GM12878 (cell line): Measurements from ENCODE around the gene CCR7. TPM values are rescaled to one million over a fixed set of nuclear protein-coding genes. Genes with fewer than 3 reads are reported as not detected.

Experiments
- ATAC-seq: fragments of 200-7000 bp; cut with Tn5 transposase; 3 replicates; pipeline ENCODE4 v1.9.1; 2020; ENCODE audit warnings: mild to moderate bottlenecking, moderate library complexity
- BruUV-seq: library from RNA; stranded (reverse); fragments of 400-500 nt; replicated peaks from 2 replicates; lab custom pipeline; 2021; lab: Mats Ljungman, UMichigan
- CTCF ChIA-PET: fragments of 300-600 bp; sonication (Branson Sonifier 250); formaldehyde crosslinking; extraction: SDS; loops from one replicate; lab custom pipeline; 2021; ENCODE audit warnings: inconsistent platforms; lab: Yijun Ruan, JAX
- POLR2A ChIA-PET: fragments of 350-600 bp; formaldehyde crosslinking; extraction: SDS; loops from one replicate; lab custom pipeline; 2021; ENCODE audit warnings: inconsistent platforms; lab: Charles Lee
- RAD21 ChIA-PET: fragments of 300-600 bp; sonication (Branson Sonifier 250); formaldehyde crosslinking; loops from one replicate; lab custom pipeline; 2023; ENCODE audit warnings: antibody characterized with exemption; ENCODE audit not compliant: unreplicated experiment; lab: Charles Lee
- SMC1A ChIA-PET: fragments of 300-600 bp; sonication (Branson Sonifier 250); formaldehyde crosslinking; loops from one replicate; lab custom pipeline; 2023; ENCODE audit not compliant: unreplicated experiment, uncharacterized antibody; lab: Charles Lee
- DNase-seq: peaks from one replicate; pipeline ENCODE4 v3.0.0-alpha.2; 2011; ENCODE audit warnings: low read depth, low spot score
- FAIRE-seq: peaks from 3 replicates; lab custom pipeline; 2011; peaks lifted over from hg19 to GRCh38; lab: Jason Lieb, UNC
- H2AFZ ChIP-seq: 2 replicates; pipeline ENCODE4 v1.6.0; 2011; ENCODE audit warnings: low read depth, low read length, control low read depth; ENCODE audit not compliant: control insufficient read depth
- H3K27ac ChIP-seq: 2 replicates; pipeline ENCODE4 v1.5.1; 2011; ENCODE audit warnings: control low read depth; ENCODE audit not compliant: control insufficient read depth, insufficient read depth
- H3K27me3 ChIP-seq, 2 experiments: replicated peaks in 1 of 2; 2 replicates each; pipeline versions ENCODE4 v1.6.0 to v1.6.1; 2011; ENCODE audit warnings: low read length in 1 of 2; ENCODE audit not compliant: control insufficient read depth in 2 of 2, insufficient read depth in 2 of 2
- H3K36me3 ChIP-seq, 2 experiments: 2 replicates each; pipeline ENCODE4 v1.5.1; 2011; ENCODE audit warnings: low read length in 1 of 2; ENCODE audit not compliant: control insufficient read depth in 2 of 2, insufficient read depth in 2 of 2
- H3K4me1 ChIP-seq: 2 replicates; pipeline ENCODE4 v1.6.1; 2011; ENCODE audit warnings: mild to moderate bottlenecking, low read length, moderate library complexity, mixed read lengths; ENCODE audit not compliant: control insufficient read depth, insufficient read depth
- H3K4me2 ChIP-seq: 2 replicates; pipeline ENCODE4 v1.6.0; 2011; ENCODE audit warnings: control low read depth; ENCODE audit not compliant: control insufficient read depth, insufficient read depth
- H3K4me3 ChIP-seq: fragments of 200-600 bp; sonication (generic); 2 replicates; pipeline ENCODE4 v1.5.1; 2016
- H3K79me2 ChIP-seq: 2 replicates; pipeline ENCODE4 v1.6.0; 2011; ENCODE audit warnings: low read length; ENCODE audit not compliant: control insufficient read depth, insufficient read depth
- H3K9ac ChIP-seq: 2 replicates; pipeline ENCODE4 v1.8.0; 2011; ENCODE audit warnings: low read length, control low read depth, mixed read lengths; ENCODE audit not compliant: control insufficient read depth, insufficient read depth
- H3K9me3 ChIP-seq: replicated peaks from 3 replicates; pipeline ENCODE4 v1.5.1; 2011; ENCODE audit warnings: mild to moderate bottlenecking, low read length; ENCODE audit not compliant: control insufficient read depth, insufficient read depth
- H4K20me1 ChIP-seq: 2 replicates; pipeline ENCODE4 v1.6.0; 2011; ENCODE audit not compliant: control insufficient read depth, insufficient read depth
- BACH1 ChIP-seq: fragments of 450-650 bp; IDR thresholded peaks from 2 replicates; pipeline ENCODE4 v1.6.1; 2017; ENCODE audit warnings: mild to moderate bottlenecking, borderline replicate concordance
- BCL11A ChIP-seq: IDR thresholded peaks from 2 replicates; pipeline ENCODE4 v1.6.1; 2011; ENCODE audit warnings: low read depth, low read length
- CBX3 ChIP-seq: fragments of 200-600 bp; sonication (generic); IDR thresholded peaks from 2 replicates; pipeline ENCODE4 v1.6.1; 2016; ENCODE audit warnings: low read depth, borderline replicate concordance
- CREM ChIP-seq: IDR thresholded peaks from 2 replicates; pipeline ENCODE4 v1.6.1; 2014; ENCODE audit warnings: antibody characterized with exemption, low read depth
- ETV6 ChIP-seq, 2 experiments: fragments of 450-650 bp in 1 of 2; IDR thresholded peaks in 1 of 2; conservative IDR thresholded peaks in 1 of 2; 2 replicates each; pipeline ENCODE4 v1.6.1; 2014; ENCODE audit warnings: antibody characterized with exemption in 1 of 2, borderline replicate concordance in 1 of 2, low read depth in 1 of 2, mild to moderate bottlenecking in 1 of 2, moderate library complexity in 1 of 2
- HCFC1 ChIP-seq: fragments of 150-350 bp; IDR thresholded peaks from 2 replicates; pipeline ENCODE4 v1.6.1; 2014; ENCODE audit warnings: low read length
- MEF2A ChIP-seq: IDR thresholded peaks from 2 replicates; pipeline ENCODE4 v1.6.1; 2011; ENCODE audit warnings: low read depth, mild to moderate bottlenecking, low read length, moderate library complexity; ENCODE audit not compliant: insufficient read depth
- PAX5 ChIP-seq: IDR thresholded peaks from 2 replicates; pipeline ENCODE4 v1.6.1; 2011; ENCODE audit warnings: low read depth, low read length, borderline replicate concordance
- PKNOX1 ChIP-seq: fragments of 450-650 bp; IDR thresholded peaks from 2 replicates; pipeline ENCODE4 v1.6.1; 2016; ENCODE audit warnings: mild to moderate bottlenecking
- POLR2AphosphoS2 ChIP-seq: IDR thresholded peaks from 2 replicates; pipeline ENCODE4 v1.6.1; 2011; ENCODE audit warnings: low read depth, mild to moderate bottlenecking, low read length, improper control_type of control experiment, moderate library complexity
- POLR2AphosphoS5 ChIP-seq: IDR thresholded peaks from 2 replicates; pipeline ENCODE4 v1.6.1; 2011; ENCODE audit warnings: mild to moderate bottlenecking, low read length, inconsistent platforms
- RBBP5 ChIP-seq: fragments of 200-600 bp; sonication (generic); conservative IDR thresholded peaks from 2 replicates; pipeline ENCODE4 v1.6.1; 2016
- RCOR1 ChIP-seq: conservative IDR thresholded peaks from 2 replicates; pipeline ENCODE4 v1.6.1; 2012; ENCODE audit warnings: low read depth, low read length, improper control_type of control experiment
- RELB ChIP-seq: fragments of 450-650 bp; IDR thresholded peaks from 2 replicates; pipeline ENCODE4 v1.6.1; 2017; ENCODE audit warnings: low read depth, mild to moderate bottlenecking, moderate library complexity
- RFX5 ChIP-seq: IDR thresholded peaks from 2 replicates; pipeline ENCODE4 v1.6.1; 2011; ENCODE audit warnings: low read depth, low read length, improper control_type of control experiment
- SMAD5 ChIP-seq: IDR thresholded peaks from 2 replicates; pipeline ENCODE4 v1.6.1; 2016; ENCODE audit warnings: antibody characterized with exemption, low read depth
- SPI1 ChIP-seq: IDR thresholded peaks from 2 replicates; pipeline ENCODE4 v1.6.1; 2011; ENCODE audit warnings: low read depth, mild to moderate bottlenecking, low read length, moderate library complexity, borderline replicate concordance; ENCODE audit not compliant: insufficient read depth
- STAT1 ChIP-seq: fragments of 450-650 bp; conservative IDR thresholded peaks from 2 replicates; pipeline ENCODE4 v1.6.1; 2014; ENCODE audit warnings: antibody characterized with exemption, mild to moderate bottlenecking
- TAF1 ChIP-seq: IDR thresholded peaks from 2 replicates; pipeline ENCODE4 v1.6.1; 2011; ENCODE audit warnings: mild to moderate bottlenecking, low read depth, low read length, borderline replicate concordance
- ZNF24 ChIP-seq: fragments of 450-650 bp; IDR thresholded peaks from 2 replicates; pipeline ENCODE4 v1.6.1; 2017; ENCODE audit warnings: antibody characterized with exemption, mild to moderate bottlenecking
- ZZZ3 ChIP-seq: IDR thresholded peaks from 2 replicates; pipeline ENCODE4 v1.6.1; 2011; ENCODE audit warnings: low read depth; ENCODE audit not compliant: control insufficient read depth, insufficient read length
- WGBS: methylation state at CpG from one replicate; pipeline ENCODE4 v1.1.6; 2016; ENCODE audit warnings: low lambda C conversion rate; ENCODE audit not compliant: insufficient replicate concordance, insufficient coverage; ENCODE audit errors: missing lambda C conversion rate; 5-methylcytosine and 5-hydroxymethylcytosine counted together
- in situ Hi-C: fragments of 300-500 bp; cut with MboI; formaldehyde crosslinking; loops from 9 replicates; pipeline ENCODE4 v1.14.3; 2018; ENCODE audit warnings: mixed read lengths
- intact Hi-C: fragments of 100-400 bp; cut with micrococcal nuclease; formaldehyde crosslinking; loops from one replicate; pipeline ENCODE4 v1.14.2; 2022; ENCODE audit not compliant: unreplicated experiment
- polyA plus RNA-seq, 11 experiments: library from polyadenylated mRNA; depleted of rRNA in 4 of 11; unstranded in 6 of 11; stranded (reverse) in 5 of 11; fragments of >200 nt; fragmentation: Nextera tagmentation in 4 of 11; fragmentation: Illumina TruSeq in 1 of 11; extraction: Ambion mirVana in 4 of 11; extraction: Trizol in 1 of 11; gene quantifications; 1 replicate in 1 of 11; 2 replicates in 10 of 11; pipeline versions ENCODE4 v1.2.1 to v1.2.3, GENCODE V29; 2011 to 2016; ENCODE audit warnings: inconsistent platforms in 2 of 11, missing spikeins in 2 of 11, low read depth in 1 of 11
- total RNA-seq, 4 experiments: library from RNA; depleted of rRNA in 3 of 4; stranded (reverse); fragments of >200 nt in 3 of 4; fragmentation: Illumina TruSeq in 1 of 4; extraction: Trizol in 1 of 4; gene quantifications; 2 replicates each; pipeline versions ENCODE4 v1.2.1 to v1.2.3, GENCODE V29; 2013 to 2021

CCR7 gene
- total and polyA plus RNA-seq, 10 of the 15 experiments (the other 5 are each of a cell fraction or from before 2014, with no cell fraction given): 131 to 1,171 (median 260) TPM

- RAD21 ChIA-PET: interaction anchor here (0.7 to 5.0 kb wide), 18 partner anchors 10 to 245 kb away, joined by 3 to 229 read pairs (median 4); partner anchors contain the start of gene CCR7
- no peak overlapping the region for H2AFZ ChIP-seq
- no peaks in the 10 kb centered on the region for H4K20me1 ChIP-seq
- BruUV-seq: TSS peak; percentile 85
- DNase-seq: peak; percentile 84
- no peaks in the 10 kb centered on the region for H3K36me3 ChIP-seq
- no peak overlapping the region for H3K4me3 ChIP-seq
- intact Hi-C loops (loop anchor here (1.0 kb wide), 1 partner anchor 13 kb away; no protein-coding TSS in a partner anchor), in situ Hi-C loops (loop anchor here (5.0 kb wide), 1 partner anchor 40 kb away; no protein-coding TSS in a partner anchor)
- SMC1A ChIA-PET: interaction anchor here (0.8 to 6.0 kb wide), 20 partner anchors 7 to 1076 kb away, joined by 3 to 139 read pairs (median 4); no protein-coding TSS in a partner anchor
- POLR2A ChIA-PET: interaction anchor here (0.9 to 4.8 kb wide), 12 partner anchors 11 to 71 kb away, joined by 3 to 117 read pairs (median 6); partner anchors contain the start of gene CCR7
- 29% methylated on average over 22 of the region's 22 CpGs for WGBS
- H3K9me3 ChIP-seq: peaks cover 3% of the 10 kb centered on the region; the same call in 2 of the 3 replicates
- H3K4me1 ChIP-seq: peaks cover 51% of the 10 kb centered on the region
- peak overlapping the region; percentile 55 for H3K4me2 ChIP-seq
- H3K9ac ChIP-seq: peak overlapping the region; percentile 54
- H3K27me3 ChIP-seq: no peaks in the 10 kb centered on the region
- H3K79me2 ChIP-seq: no peaks in the 10 kb centered on the region
- peak; percentile 44 for FAIRE-seq
- peak; percentile 50 for ATAC-seq
- CTCF ChIA-PET: interaction anchor here (0.7 to 5.4 kb wide), 11 partner anchors 12 to 1172 kb away, joined by 3 to 108 read pairs (median 9); partner anchors contain the start of gene CCR7
- H3K27ac ChIP-seq: peak overlapping the region; percentile 79
- TF ChIP-seq RBBP5 (no peak), PKNOX1 (peak; percentile 76), ZNF24 (no peak), CREM (peak; percentile 84; the same call in 1 of the 2 replicates), MEF2A (peak; percentile 81), SPI1 (0 out of 2 replicates have a peak, but pooled peaks have one; percentile 7), STAT1 (no peak), POLR2AphosphoS2 (peak; percentile 70; the same call in 1 of the 2 replicates), BCL11A (peak; percentile 94), TAF1 (peak; percentile 45; the same call in 1 of the 2 replicates), CBX3 (no peak), PAX5 (peak; percentile 94), RFX5 (no peak), RELB (peak; percentile 93), RCOR1 (peak; percentile 90; the same call in 1 of the 2 replicates), SMAD5 (no peak), POLR2AphosphoS5 (no peak), ZZZ3 (no peak), BACH1 (peak; percentile 76), HCFC1 (no peak; the same call in 1 of the 2 replicates), ETV6 (conservative IDR thresholded peaks at IDR 0.05 in 1 of 2, IDR thresholded peaks at IDR 0.05 in 1 of 2; ENCODE audit: borderline replicate concordance in 1 of 2, low read depth in 1 of 2) (peak in 1 of 2 experiments; percentile 59; a peak in 1 of 4 replicates)
Observed at GRCh38 chr17:40602445-40603443, 37.5 kb upstream of the CCR7 start.
